HG03103 (cell line): ENCODE results near the gene SLC25A22.

ENCODE experiments used
- ATAC-seq: cut with Tn5 transposase; IDR thresholded peaks from one replicate; pipeline ENCODE4 v1.9.1; 2021; ENCODE audit warnings: low read depth; ENCODE audit not compliant: unreplicated experiment

Gene SLC25A22

GRCh38 chr11:824292-824880, 26.3 kb upstream of the SLC25A22 start:
- ATAC-seq = no peak

- ATAC-seq = no peak
These were observed 25.6 kb upstream of the SLC25A22 start for GRCh38 chr11:823441-824291.

- no peak for ATAC-seq
These were observed 23.7 kb upstream of the SLC25A22 start for GRCh38 chr11:821512-822371.

- ATAC-seq = no peak
These were observed 22.8 kb upstream of the SLC25A22 start for GRCh38 chr11:820655-821511.

GRCh38 chr11:819943-820649, 22.0 kb upstream of the SLC25A22 start:
- peak; percentile 41 for ATAC-seq

- ATAC-seq = peak; percentile 51
These were observed 21.2 kb upstream of the SLC25A22 start for GRCh38 chr11:819129-819931.

- ATAC-seq = no peak
These were observed 20.5 kb upstream of the SLC25A22 start, which contains the start of gene PNPLA2 for GRCh38 chr11:818396-819128. Gene PNPLA2 (plus strand): TSS chr11:818914. CDS start chr11:819719, 805 bp downstream.

GRCh38 chr11:816433-816779, 18.3 kb upstream of the SLC25A22 start:
- no peak for ATAC-seq

- no peak for ATAC-seq
These were observed 17.8 kb upstream of the SLC25A22 start for GRCh38 chr11:815675-816432.

GRCh38 chr11:813456-814096, 15.5 kb upstream of the SLC25A22 start:
- ATAC-seq = no peak

GRCh38 chr11:813072-813455, 15.0 kb upstream of the SLC25A22 start:
- ATAC-seq = no peak

- no peak for ATAC-seq
These were observed 14.3 kb upstream of the SLC25A22 start for GRCh38 chr11:812390-812789.

GRCh38 chr11:811446-812245, 13.6 kb upstream of the SLC25A22 start:
- no peak for ATAC-seq

- no peak for ATAC-seq
These were observed 12.0 kb upstream of the SLC25A22 start for GRCh38 chr11:810040-810567.

GRCh38 chr11:809287-810039, 11.4 kb upstream of the SLC25A22 start, which contains the start of gene RPLP2:
Gene RPLP2 (plus strand): TSS chr11:809967. CDS start chr11:810235, 268 bp downstream.
- peak; percentile 60 for ATAC-seq
